Measurements from ENCODE around the gene ALPP. TPM values are rescaled to one million over a fixed set of nuclear protein-coding genes. Genes with fewer than 3 reads are reported as not detected.

ALPP gene
- total RNA-seq, 1 experiment from 2014 or later, result not detected

DNA sequence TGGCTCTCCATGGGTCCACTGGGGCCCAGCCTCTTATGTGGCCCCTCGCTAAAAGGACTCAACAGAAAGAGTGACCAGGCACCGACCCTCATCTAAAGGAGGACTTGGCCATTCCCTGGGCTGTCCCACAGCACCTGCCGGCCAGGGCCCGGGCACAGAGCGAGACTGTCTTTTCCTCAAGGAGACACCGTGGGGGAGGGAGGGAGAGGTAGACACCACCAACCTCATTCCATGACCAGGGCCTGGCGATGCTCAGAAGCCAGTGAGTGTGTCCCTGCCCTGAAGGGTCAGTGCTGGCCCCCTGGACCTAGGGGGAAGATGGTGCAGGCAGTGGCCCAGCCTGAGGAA, 39.8 kb upstream of the ALPP start:
- no peak for DNase-seq
- Histone ChIP-seq H3K9me3 (no peaks in the 10 kb centered on the region), H3K36me3 (no peaks in the 10 kb centered on the region), H3K27me3 (no peaks in the 10 kb centered on the region), H3K4me3 (no peak overlapping the region)

DNA sequence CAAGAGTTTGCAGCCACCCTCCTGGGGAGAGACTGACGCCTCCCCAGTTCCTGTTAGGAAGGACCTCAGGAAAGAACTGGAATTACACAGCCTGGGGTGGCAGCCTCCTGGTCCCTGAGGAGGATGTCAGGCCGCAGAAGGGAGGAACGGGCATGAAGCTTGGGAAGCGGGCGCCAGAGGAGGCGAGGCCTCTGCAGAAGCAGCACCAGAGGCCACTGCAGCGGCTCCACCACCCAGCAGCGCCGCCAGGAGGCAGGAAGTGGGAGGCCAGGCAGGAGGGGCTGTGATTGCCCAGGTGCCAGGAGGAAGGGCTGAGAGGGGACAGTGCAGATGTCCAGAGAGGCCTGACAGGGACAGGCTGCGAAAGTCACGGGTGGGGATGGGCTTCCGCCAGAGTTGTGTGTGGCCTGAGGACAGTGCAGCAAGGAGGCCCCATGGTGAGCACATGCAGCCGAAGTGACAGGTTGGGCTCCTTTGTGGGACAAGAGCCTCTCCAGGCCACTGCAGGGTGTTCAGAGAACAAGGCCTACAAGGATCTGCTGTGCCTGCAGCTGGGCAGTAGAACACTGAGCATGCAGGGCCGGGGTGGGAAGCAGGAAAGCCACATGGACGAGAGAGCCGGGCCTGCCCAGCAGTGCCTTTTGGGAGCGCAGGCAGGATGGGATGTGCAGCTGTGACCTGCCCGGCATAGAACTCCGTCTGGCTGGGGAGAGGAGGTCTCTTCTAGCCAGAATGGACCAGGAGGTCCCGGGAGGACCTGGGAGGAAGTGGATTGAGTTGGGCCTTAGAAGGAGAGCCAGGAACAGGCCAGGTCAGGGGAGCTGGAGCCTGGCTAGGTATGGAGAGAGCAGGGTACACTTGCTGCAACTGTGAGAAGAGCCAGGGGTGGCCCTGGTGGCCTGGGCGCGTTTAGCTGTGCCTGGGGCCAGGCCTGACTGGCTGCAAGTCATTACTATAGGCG, 39.1 kb upstream of the ALPP start:
- Histone ChIP-seq H3K4me3 (no peak overlapping the region), H3K36me3 (no peaks in the 10 kb centered on the region), H3K9me3 (no peaks in the 10 kb centered on the region), H3K27me3 (no peaks in the 10 kb centered on the region)
- DNase-seq, result no peak

DNA sequence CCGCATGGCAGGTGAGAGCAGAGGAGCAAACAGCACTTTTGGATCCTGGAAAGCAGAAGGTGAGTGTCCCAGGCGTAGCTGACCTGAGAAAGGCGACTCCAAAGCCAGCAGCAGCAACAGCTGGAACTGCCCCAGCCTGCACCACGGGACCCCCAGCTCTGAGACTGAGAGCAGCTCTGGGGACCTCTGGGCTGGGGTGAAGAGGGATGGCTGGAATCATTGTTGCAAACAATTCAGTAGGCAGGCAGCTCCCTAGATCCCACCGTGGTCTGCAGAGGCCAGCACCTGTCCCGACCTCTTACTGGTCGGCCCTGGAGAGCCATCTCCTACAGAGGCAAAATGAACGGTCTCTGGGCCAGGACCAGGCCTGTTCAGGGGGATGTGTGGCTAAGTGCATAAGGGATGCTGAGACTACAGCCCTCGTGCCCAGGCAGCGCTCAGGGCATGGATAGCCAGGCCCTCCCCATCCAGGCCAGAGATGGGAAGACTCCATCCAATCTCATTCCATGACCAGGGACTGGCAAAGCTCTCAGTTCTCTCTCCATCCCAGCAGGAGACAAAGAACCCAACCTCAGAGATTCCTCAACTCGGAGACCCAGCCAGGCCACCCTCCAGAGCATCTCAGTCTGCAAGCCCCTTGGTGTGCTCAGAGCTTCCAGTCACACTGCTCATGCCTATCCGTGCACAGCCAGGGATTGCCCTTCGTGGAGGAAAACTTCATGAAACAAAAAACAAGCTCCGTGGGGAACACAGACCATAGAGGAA, 38.2 kb upstream of the ALPP start:
- H3K9me3 ChIP-seq, result no peaks in the 10 kb centered on the region
- H3K4me3 ChIP-seq, result no peak overlapping the region
- no peak for DNase-seq
- no peaks in the 10 kb centered on the region for H3K36me3 ChIP-seq
- no peaks in the 10 kb centered on the region for H3K27me3 ChIP-seq

DNA sequence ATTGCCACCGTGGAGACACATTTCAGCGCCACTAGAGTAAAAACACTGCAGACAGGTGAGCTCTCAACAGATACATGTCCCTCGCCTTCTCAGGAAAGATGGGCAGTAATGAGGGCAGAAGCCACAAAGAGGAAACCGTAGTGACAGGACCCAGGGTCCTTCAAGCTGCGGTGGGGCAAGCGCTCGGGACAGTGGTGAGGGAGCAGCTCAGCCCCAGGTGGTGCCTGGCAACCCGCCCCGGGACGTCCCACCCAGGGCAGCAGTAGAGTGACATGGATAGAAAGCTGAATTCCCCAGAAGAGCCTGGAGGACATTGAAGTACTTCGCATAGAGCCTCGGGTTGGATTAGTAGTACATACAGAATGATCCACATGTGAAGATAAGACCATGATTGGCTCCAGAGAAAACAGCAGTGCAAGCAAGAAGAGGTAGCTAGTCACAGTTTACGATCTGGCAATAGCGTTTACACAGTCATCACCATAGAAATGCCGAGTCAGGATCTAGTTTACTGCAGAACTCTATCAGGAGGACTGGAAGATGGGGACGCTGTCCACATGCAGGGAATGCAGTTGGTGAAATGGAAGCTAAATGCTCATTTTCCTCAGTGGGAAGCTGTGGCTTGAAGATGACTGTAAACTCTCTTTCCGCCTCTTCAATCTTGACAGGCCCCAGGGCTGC, 37.4 kb upstream of the ALPP start:
- no peaks in the 10 kb centered on the region for H3K9me3 ChIP-seq
- no peaks in the 10 kb centered on the region for H3K36me3 ChIP-seq
- no peaks in the 10 kb centered on the region for H3K27me3 ChIP-seq
- H3K4me3 ChIP-seq, result no peak overlapping the region
- no peak for DNase-seq

DNA sequence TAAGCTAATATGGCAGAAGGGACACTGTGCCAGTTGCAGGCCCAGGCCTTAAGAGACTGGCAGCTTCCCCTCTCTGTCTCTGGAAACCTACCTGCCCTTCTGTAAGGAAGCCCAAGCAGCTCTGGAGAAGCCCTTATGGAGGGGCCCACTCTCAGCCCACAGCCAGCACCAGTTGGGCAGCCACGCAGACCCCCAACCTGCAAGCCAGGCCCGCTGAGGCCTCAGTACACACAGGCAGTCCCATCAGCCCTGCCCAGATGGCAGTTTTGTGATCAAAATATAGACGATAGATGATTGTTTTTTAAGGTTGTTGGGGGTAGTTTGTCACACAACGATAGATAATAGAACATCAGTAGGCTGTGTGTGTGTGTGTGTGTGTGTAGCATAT, 36.8 kb upstream of the ALPP start:
- H3K4me3 ChIP-seq, result no peak overlapping the region
- no peaks in the 10 kb centered on the region for H3K27me3 ChIP-seq
- H3K36me3 ChIP-seq, result no peaks in the 10 kb centered on the region
- DNase-seq, result no peak
- no peaks in the 10 kb centered on the region for H3K9me3 ChIP-seq

DNA sequence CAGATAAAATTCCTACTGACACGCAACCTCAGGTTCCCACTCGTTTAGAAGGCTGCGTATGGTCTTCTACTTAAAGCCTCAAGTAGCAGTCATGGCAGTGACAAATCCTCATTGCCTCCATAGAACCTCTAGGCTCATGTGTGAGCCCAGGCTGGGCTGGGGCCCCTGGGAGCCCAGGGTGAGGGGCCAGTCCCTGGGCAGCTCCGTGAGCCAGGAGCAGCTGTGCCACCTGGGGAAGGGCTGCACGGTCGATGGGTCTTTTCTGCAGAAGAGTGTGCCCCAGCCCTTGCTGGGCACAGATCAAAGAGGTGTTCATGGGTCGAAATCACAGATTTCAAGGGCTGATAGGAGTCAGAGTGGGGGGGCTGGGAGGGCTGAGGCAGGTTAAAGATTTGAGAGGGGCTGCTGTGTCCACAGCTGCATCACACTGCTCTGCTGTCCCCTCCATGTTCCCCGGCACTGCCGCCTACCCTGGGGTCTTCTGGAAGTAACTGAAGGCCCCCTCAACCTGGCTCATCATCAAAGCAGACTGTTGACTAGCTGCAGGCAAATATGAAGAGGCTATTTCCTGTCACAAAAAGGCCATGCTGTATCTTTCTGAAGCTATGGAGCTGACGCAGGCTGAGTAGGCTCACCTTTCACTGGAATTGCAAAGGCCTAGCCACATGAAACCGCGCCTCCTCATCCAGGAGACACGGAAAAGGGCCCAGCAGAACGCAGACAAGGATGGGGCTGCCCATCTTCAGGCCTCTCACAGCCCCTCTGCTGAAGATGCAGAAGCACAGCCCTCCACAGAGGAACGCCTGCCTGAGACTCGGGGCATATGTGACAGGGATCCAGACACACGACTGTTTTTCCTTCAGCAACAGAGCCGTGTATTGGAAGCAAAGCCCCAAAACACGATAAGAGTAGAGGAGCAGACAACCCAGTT, 35.7 kb upstream of the ALPP start:
- no peak for DNase-seq
- H3K36me3 ChIP-seq, result no peaks in the 10 kb centered on the region
- H3K27me3 ChIP-seq, result no peaks in the 10 kb centered on the region
- H3K4me3 ChIP-seq, result no peak overlapping the region
- H3K9me3 ChIP-seq, result no peaks in the 10 kb centered on the region

DNA sequence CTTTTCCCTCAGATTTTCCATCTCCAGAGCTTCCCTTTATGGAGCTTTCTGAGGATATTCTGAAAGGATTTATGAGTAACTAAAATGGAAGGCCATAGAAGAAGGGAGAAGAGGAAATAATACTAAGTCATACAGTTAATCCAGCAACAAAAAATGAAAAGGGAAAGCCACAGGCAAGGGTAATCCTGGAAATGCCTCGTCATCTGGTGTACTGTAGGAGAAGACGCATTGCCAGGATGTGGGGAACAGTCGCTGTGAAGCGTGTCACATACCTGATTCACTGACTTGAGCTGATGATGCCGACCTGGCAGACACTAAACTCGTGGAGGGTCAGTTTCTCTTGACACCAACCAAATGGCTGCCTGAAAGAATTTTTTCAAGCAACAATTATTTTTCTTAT, 34.7 kb upstream of the ALPP start:
- H3K4me3 ChIP-seq, result no peak overlapping the region
- H3K36me3 ChIP-seq, result no peaks in the 10 kb centered on the region
- DNase-seq, result no peak
- no peaks in the 10 kb centered on the region for H3K27me3 ChIP-seq
- H3K9me3 ChIP-seq, result no peaks in the 10 kb centered on the region

DNA sequence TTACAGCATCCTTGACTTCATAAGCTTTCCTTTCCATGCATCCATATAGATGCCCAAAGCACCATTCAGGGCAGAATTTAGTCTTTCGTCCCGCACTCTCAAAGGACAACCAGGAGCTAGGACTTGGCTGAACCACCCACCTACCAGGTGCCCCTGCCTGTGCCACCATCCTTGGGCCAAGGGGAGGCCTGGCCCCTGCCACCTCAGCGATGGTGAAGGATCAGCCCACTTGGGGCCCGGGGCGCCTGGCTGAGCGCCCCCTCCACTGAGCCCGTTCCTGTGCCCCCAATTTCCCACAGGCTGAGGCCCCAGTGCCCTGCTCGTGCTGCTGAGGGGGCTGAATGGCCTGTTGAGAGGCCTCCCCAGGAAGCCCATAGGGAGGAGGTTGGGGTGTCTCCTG, 33.3 kb upstream of the ALPP start:
- Histone ChIP-seq H3K27me3 (peaks cover 5% of the 10 kb centered on the region; the same call in 1 of the 2 replicates), H3K4me3 (no peak overlapping the region), H3K36me3 (no peaks in the 10 kb centered on the region), H3K9me3 (no peaks in the 10 kb centered on the region)
- DNase-seq, result no peak

DNA sequence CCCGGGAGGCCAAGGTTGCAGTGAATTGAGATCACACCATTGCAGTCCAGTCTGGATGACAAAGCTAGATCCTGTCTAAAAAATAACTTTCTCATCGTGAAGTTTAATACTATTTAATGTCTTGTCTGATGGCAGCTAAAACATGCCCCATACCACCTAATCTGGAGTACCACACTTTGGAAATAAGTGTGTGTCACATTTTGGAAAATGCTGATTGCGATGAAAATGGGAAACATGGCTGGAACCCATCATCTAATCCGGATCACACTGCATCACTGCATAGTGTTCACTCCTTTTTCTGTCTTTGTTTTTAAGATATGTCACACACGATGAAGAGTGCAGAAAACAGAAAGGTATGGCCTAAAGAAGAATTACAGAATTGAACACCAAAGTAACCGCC, 31.2 kb upstream of the ALPP start:
- Histone ChIP-seq H3K9me3 (no peaks in the 10 kb centered on the region), H3K36me3 (no peaks in the 10 kb centered on the region), H3K27me3 (peaks cover 26% of the 10 kb centered on the region), H3K4me3 (no peak overlapping the region)
- DNase-seq, result no peak

DNA sequence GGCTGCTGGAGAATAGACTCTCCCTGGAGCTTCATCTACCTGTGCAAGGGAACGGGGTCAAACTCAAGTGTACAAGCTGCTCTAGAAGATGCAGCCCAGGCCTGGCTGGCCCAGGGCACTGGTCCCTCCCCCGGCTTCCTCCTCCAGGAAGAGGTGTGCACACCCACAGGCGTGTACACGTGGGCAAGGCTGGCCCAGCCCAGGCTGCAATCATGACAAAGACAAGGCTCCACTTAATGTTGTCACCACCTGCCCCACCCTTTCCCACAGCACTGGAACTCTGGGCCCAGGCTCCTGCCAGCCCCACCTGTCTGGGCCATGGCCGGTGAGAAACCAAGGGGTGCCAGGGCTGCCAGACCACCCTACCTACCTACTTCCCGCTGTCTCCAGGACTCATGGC, 29.6 kb upstream of the ALPP start:
- Histone ChIP-seq H3K9me3 (no peaks in the 10 kb centered on the region), H3K36me3 (no peaks in the 10 kb centered on the region), H3K27me3 (peaks cover 32% of the 10 kb centered on the region), H3K4me3 (no peak overlapping the region)
- no peak for DNase-seq

DNA sequence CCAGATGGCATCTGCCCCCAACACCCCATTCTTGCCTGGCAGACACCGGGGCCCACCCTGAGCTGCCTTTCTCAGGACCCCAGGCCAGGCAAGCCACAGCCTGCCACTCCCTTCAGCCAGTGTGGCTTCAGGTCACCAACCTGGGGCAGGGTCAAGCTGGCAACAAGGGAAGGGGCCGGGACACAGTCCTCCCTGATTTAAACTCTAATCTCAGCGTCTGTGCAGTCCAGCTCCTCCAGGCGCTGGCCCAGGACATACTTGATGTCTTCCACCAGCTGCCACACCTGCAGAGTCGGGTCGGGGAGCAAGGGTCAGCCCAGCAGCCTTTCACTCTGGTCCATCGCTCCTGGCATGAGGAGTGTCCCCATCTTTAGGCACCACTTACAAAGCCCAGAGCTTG, 29.0 kb upstream of the ALPP start:
- no peak for DNase-seq
- H3K27me3 ChIP-seq, result peaks cover 32% of the 10 kb centered on the region
- no peaks in the 10 kb centered on the region for H3K9me3 ChIP-seq

DNA sequence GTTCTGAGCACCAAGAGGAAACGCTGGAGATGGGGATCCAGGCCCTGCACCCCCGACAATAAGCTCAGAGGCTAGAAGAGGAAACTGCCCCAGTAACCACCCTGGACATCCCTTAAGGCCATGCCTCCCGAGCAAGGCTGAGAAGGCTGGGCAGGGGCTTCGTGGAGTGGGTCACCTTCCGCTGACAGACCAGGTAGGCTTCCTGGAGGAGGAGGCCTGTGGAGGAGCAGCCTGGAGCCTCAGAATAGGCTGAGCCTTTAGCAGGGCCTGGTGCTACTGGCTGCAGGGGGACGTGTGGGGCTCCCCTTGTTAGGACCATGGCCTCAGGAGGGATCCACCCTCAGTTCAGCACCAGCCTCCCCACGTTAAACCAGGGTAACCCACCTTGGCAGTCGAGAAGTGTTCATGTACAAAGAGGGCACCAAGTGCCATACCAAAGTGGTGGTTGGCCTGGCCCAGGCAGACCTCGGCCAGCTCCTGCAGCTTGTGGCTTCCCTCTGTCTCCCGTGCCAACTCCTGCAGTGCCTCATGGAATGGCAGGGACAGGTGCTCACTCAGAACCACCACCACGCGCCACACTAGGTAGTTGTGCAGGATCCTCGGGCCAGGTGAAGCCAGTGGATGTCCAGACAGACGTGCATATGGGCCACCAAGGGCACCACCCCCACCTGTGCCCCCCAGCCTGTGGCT, 28.5 kb upstream of the ALPP start:
- DNase-seq, result no peak
- Histone ChIP-seq H3K36me3 (no peaks in the 10 kb centered on the region), H3K9me3 (no peaks in the 10 kb centered on the region), H3K27me3 (peaks cover 32% of the 10 kb centered on the region), H3K4me3 (no peak overlapping the region)

More for the DNA sequence above, 29.0 kb upstream of the ALPP start:
- Histone ChIP-seq H3K36me3 (no peaks in the 10 kb centered on the region), H3K4me3 (no peak overlapping the region)

DNA sequence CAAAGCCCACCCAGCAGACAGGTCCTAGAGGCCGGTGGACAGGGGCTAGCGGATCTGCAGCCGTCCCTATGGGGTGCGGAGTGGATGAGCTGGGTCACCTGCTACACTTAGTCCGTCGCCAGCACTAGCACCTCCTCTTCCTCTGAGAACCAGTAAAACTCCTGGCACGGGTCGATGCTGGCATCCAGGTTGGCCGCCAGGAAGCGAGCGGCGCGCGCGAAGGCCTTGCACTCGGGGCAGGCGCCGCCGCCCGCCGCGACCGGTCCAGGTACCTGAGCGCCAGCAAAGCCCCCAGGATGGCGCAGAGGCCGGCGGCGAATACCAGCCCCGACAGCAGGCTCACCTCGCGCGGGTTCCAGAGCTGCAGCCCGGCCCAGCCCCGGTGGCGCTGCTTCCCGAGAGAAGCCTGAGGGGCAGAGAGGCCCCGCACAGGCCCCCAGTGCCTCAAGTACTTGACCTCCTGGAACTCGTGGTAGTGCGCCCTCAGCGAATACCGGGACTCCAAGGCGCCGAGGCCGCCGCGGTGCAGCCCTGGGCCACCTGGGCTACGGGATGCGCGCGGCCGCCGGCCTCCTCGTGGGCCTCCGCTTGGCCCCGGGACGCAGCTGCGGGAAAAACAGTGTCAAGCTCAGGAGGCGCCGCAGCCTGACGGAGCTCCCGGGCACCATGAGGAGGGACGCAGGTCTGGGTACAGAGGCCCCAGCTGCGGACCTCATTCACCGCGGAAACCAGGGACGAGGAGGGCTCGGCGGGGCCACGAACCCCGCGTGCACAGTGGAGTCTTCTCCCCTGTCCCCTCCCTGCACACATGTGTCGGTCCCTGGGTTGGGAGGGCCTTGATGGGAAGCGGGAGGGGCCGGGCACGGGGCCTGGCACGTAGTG, 27.5 kb upstream of the ALPP start:
- H3K36me3 ChIP-seq, result no peaks in the 10 kb centered on the region
- peaks cover 32% of the 10 kb centered on the region for H3K27me3 ChIP-seq
- no peak for DNase-seq
- no peaks in the 10 kb centered on the region for H3K9me3 ChIP-seq
- no peak overlapping the region for H3K4me3 ChIP-seq

DNA sequence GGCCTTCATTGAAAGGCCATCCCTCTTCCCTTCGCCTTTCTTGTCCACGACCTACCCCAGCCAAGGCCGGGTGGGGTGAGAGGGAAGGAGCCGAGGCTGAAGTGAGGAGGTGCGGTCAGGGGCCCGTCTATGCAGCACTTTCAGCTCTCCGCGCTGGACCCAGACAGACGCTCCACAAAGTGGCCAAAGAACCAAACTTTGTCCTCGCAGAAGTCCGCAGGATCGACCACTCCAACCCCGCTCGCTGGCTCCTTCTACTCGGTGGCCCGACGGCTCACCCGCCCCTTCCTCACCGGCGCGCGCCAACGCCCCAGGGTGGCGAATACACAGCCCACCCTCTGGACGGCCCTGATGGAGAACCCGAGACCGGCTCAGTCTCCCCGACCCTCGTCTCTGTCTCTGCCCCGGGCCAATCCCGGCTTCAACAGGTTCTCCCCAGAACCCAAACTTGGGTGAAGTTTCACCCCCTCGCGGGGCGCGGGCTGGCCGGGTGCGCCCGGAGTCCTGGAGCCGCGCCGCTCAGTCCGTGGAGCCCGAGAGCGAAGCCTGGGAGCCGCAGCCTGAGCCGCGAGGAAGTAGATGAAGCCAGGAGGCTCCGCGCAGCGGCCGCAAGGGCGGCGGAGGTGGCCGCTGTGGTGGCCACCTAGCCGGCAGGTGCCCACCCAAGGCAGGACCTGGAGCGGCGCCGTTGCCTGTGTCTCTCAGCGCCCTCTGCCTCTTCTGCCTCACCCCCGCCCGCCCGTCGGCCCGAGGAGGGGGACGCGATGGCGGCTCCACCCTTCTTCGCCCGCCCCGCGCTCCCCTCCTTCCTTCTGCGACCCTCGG, 26.7 kb upstream of the ALPP start:
- H3K4me3 ChIP-seq, result no peak overlapping the region

More for the DNA sequence above, 26.7 kb upstream of the ALPP start:
- no peaks in the 10 kb centered on the region for H3K9me3 ChIP-seq
- no peak for DNase-seq
- H3K36me3 ChIP-seq, result no peaks in the 10 kb centered on the region
- peaks cover 32% of the 10 kb centered on the region for H3K27me3 ChIP-seq
